ENCODE results near the gene AKR1C2.

DNA sequence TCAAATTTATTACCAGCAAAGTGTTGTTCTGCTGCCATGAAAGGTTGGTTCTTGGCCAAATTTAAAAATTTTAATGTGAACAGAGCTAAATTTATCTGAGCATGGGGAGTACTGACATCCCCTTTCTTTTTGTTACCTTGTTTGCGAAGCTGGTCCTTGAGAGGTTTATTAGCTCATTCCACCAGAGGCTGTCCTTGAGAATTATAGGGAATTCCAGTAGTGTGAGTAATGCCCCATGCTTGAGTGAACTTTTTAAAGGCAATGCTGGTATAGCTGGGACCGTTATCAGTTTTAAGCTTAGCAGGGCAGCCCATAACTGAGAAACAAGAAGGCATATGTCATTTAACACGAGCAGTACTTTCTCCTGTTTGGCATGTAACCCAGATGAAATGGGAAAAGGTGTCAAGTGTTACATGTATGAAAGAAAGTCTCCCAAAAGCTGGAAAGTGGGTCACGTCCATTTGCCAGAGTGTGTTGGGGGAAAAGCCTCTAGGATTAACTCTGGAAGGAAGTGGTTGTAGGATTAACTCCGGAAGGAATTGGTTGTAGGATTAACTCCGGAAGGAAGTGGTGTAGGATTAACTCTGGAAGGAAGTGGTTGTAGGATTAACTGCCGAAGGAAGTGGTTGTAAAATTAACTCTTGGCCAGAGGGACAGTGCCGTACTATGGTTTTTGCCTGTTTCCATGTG lies 37.3 kb upstream of the AKR1C2 start:
- TF ChIP-seq, protein P1, sequence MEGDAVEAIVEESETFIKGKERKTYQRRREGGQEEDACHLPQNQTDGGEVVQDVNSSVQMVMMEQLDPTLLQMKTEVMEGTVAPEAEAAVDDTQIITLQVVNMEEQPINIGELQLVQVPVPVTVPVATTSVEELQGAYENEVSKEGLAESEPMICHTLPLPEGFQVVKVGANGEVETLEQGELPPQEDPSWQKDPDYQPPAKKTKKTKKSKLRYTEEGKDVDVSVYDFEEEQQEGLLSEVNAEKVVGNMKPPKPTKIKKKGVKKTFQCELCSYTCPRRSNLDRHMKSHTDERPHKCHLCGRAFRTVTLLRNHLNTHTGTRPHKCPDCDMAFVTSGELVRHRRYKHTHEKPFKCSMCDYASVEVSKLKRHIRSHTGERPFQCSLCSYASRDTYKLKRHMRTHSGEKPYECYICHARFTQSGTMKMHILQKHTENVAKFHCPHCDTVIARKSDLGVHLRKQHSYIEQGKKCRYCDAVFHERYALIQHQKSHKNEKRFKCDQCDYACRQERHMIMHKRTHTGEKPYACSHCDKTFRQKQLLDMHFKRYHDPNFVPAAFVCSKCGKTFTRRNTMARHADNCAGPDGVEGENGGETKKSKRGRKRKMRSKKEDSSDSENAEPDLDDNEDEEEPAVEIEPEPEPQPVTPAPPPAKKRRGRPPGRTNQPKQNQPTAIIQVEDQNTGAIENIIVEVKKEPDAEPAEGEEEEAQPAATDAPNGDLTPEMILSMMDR (IDR thresholded peaks at IDR 0.05): no peak
- no peak for TF ChIP-seq ZFX (IDR thresholded peaks at IDR 0.05; ENCODE audit: borderline replicate concordance)

Data from 22Rv1 (cell line).